ENCODE data around the gene NHSL2.

Gene NHSL2

GRCh38 chrX:72105436-72105835 lies 194.8 kb downstream of the NHSL2 start:
- no peak overlapping the region for H3K9ac ChIP-seq (ENCODE audit: low read length)
- no peak overlapping the region for H3K27ac ChIP-seq (ENCODE audit: low read depth, low read length)
- no peaks in the 10 kb centered on the region for H3K36me3 ChIP-seq (ENCODE audit: insufficient read depth, low read length)
- H3K27me3 ChIP-seq (ENCODE audit: control insufficient read depth in 1 of 2, insufficient read depth in 2 of 2, low read length in 2 of 2) = peaks cover 6 to 23% of the 10 kb centered on the region in 2 donors
- no peaks in the 10 kb centered on the region for H3K4me1 ChIP-seq (ENCODE audit: insufficient read depth, low read length)
- no peak overlapping the region for H3K4me3 ChIP-seq (ENCODE audit: low read depth in 1 of 2, low read length in 2 of 2)
- no peaks in the 10 kb centered on the region for H3K9me3 ChIP-seq (ENCODE audit: low read length)

GRCh38 chrX:72107320-72107719 lies 196.7 kb downstream of the NHSL2 start:
- H3K9ac ChIP-seq (ENCODE audit: low read length) = no peak overlapping the region
- no peak overlapping the region for H3K4me3 ChIP-seq (ENCODE audit: low read depth in 1 of 2, low read length in 2 of 2)
- H3K9me3 ChIP-seq (ENCODE audit: low read length) = no peaks in the 10 kb centered on the region
- H3K36me3 ChIP-seq (ENCODE audit: insufficient read depth, low read length) = no peaks in the 10 kb centered on the region
- peaks cover 6 to 23% of the 10 kb centered on the region in 2 donors for H3K27me3 ChIP-seq (ENCODE audit: control insufficient read depth in 1 of 2, insufficient read depth in 2 of 2, low read length in 2 of 2)
- no peak overlapping the region for H3K27ac ChIP-seq (ENCODE audit: low read depth, low read length)
- no peaks in the 10 kb centered on the region for H3K4me1 ChIP-seq (ENCODE audit: insufficient read depth, low read length)

- peaks cover 6 to 18% of the 10 kb centered on the region in 2 donors for H3K27me3 ChIP-seq (ENCODE audit: control insufficient read depth in 1 of 2, insufficient read depth in 2 of 2, low read length in 2 of 2)
- H3K9ac ChIP-seq (ENCODE audit: low read length) = no peak overlapping the region
- H3K27ac ChIP-seq (ENCODE audit: low read depth, low read length) = no peak overlapping the region
- no peak overlapping the region for H3K4me3 ChIP-seq (ENCODE audit: low read depth in 1 of 2, low read length in 2 of 2)
- H3K4me1 ChIP-seq (ENCODE audit: insufficient read depth, low read length) = no peaks in the 10 kb centered on the region
- no peaks in the 10 kb centered on the region for H3K36me3 ChIP-seq (ENCODE audit: insufficient read depth, low read length)
- H3K9me3 ChIP-seq (ENCODE audit: low read length) = no peaks in the 10 kb centered on the region
These were observed 197.4 kb downstream of the NHSL2 start for GRCh38 chrX:72107841-72108595.

GRCh38 chrX:72108666-72109065 lies 198.0 kb downstream of the NHSL2 start:
- no peak overlapping the region for H3K9ac ChIP-seq (ENCODE audit: low read length)
- H3K4me1 ChIP-seq (ENCODE audit: insufficient read depth, low read length) = peaks cover under 1% of the 10 kb centered on the region
- no peaks in the 10 kb centered on the region for H3K36me3 ChIP-seq (ENCODE audit: insufficient read depth, low read length)
- peaks cover 4 to 20% of the 10 kb centered on the region in 2 donors for H3K27me3 ChIP-seq (ENCODE audit: control insufficient read depth in 1 of 2, insufficient read depth in 2 of 2, low read length in 2 of 2)
- H3K4me3 ChIP-seq (ENCODE audit: low read depth in 1 of 2, low read length in 2 of 2) = no peak overlapping the region
- no peaks in the 10 kb centered on the region for H3K9me3 ChIP-seq (ENCODE audit: low read length)
- no peak overlapping the region for H3K27ac ChIP-seq (ENCODE audit: low read depth, low read length)

GRCh38 chrX:72110051-72110875 lies 199.6 kb downstream of the NHSL2 start:
- no peaks in the 10 kb centered on the region for H3K9me3 ChIP-seq (ENCODE audit: low read length)
- peaks cover 0 to 16% of the 10 kb centered on the region in 2 donors for H3K27me3 ChIP-seq (ENCODE audit: control insufficient read depth in 1 of 2, insufficient read depth in 2 of 2, low read length in 2 of 2)
- no peak overlapping the region for H3K27ac ChIP-seq (ENCODE audit: low read depth, low read length)
- no peak overlapping the region for H3K9ac ChIP-seq (ENCODE audit: low read length)
- H3K36me3 ChIP-seq (ENCODE audit: insufficient read depth, low read length) = no peaks in the 10 kb centered on the region
- H3K4me1 ChIP-seq (ENCODE audit: insufficient read depth, low read length) = peaks cover 7% of the 10 kb centered on the region
- no peak overlapping the region for H3K4me3 ChIP-seq (ENCODE audit: low read depth in 1 of 2, low read length in 2 of 2)

GRCh38 chrX:72110876-72111708 lies 200.4 kb downstream of the NHSL2 start:
- H3K27me3 ChIP-seq (ENCODE audit: control insufficient read depth in 1 of 2, insufficient read depth in 2 of 2, low read length in 2 of 2) = peaks cover 0 to 14% of the 10 kb centered on the region in 2 donors
- H3K9me3 ChIP-seq (ENCODE audit: low read length) = no peaks in the 10 kb centered on the region
- peaks cover 7% of the 10 kb centered on the region for H3K4me1 ChIP-seq (ENCODE audit: insufficient read depth, low read length)
- H3K4me3 ChIP-seq (ENCODE audit: low read depth in 1 of 2, low read length in 2 of 2) = no peak overlapping the region
- H3K9ac ChIP-seq (ENCODE audit: low read length) = no peak overlapping the region
- no peak overlapping the region for H3K27ac ChIP-seq (ENCODE audit: low read depth, low read length)
- no peaks in the 10 kb centered on the region for H3K36me3 ChIP-seq (ENCODE audit: insufficient read depth, low read length)

- Histone ChIP-seq H3K36me3 (ENCODE audit: insufficient read depth, low read length) (no peaks in the 10 kb centered on the region), H3K4me1 (ENCODE audit: insufficient read depth, low read length) (peaks cover 7% of the 10 kb centered on the region), H3K9ac (ENCODE audit: low read length) (no peak overlapping the region), H3K9me3 (ENCODE audit: low read length) (no peaks in the 10 kb centered on the region), H3K4me3 (ENCODE audit: low read depth in 1 of 2, low read length in 2 of 2) (no peak overlapping the region), H3K27ac (ENCODE audit: low read depth, low read length) (no peak overlapping the region), H3K27me3 (ENCODE audit: control insufficient read depth in 1 of 2, insufficient read depth in 2 of 2, low read length in 2 of 2) (peaks cover 0 to 8% of the 10 kb centered on the region in 2 donors)
These were observed 202.8 kb downstream of the NHSL2 start for GRCh38 chrX:72113461-72113860.

- H3K27me3 ChIP-seq (ENCODE audit: control insufficient read depth in 1 of 2, insufficient read depth in 2 of 2, low read length in 2 of 2) = peaks cover 0 to 8% of the 10 kb centered on the region in 2 donors
- H3K4me3 ChIP-seq (ENCODE audit: low read depth in 1 of 2, low read length in 2 of 2) = no peak overlapping the region
- H3K9me3 ChIP-seq (ENCODE audit: low read length) = no peaks in the 10 kb centered on the region
- H3K27ac ChIP-seq (ENCODE audit: low read depth, low read length) = no peak overlapping the region
- H3K4me1 ChIP-seq (ENCODE audit: insufficient read depth, low read length) = peaks cover 7% of the 10 kb centered on the region
- H3K9ac ChIP-seq (ENCODE audit: low read length) = no peak overlapping the region
- H3K36me3 ChIP-seq (ENCODE audit: insufficient read depth, low read length) = no peaks in the 10 kb centered on the region
These were observed 203.7 kb downstream of the NHSL2 start for GRCh38 chrX:72114306-72114705.

- H3K27ac ChIP-seq (ENCODE audit: low read depth, low read length) = no peak overlapping the region
- H3K9me3 ChIP-seq (ENCODE audit: low read length) = no peaks in the 10 kb centered on the region
- no peak overlapping the region for H3K9ac ChIP-seq (ENCODE audit: low read length)
- peaks cover 7% of the 10 kb centered on the region for H3K4me1 ChIP-seq (ENCODE audit: insufficient read depth, low read length)
- peaks cover 0 to 8% of the 10 kb centered on the region in 2 donors for H3K27me3 ChIP-seq (ENCODE audit: control insufficient read depth in 1 of 2, insufficient read depth in 2 of 2, low read length in 2 of 2)
- H3K4me3 ChIP-seq (ENCODE audit: low read depth in 1 of 2, low read length in 2 of 2) = no peak overlapping the region
- no peaks in the 10 kb centered on the region for H3K36me3 ChIP-seq (ENCODE audit: insufficient read depth, low read length)
These were observed 204.2 kb downstream of the NHSL2 start for GRCh38 chrX:72114807-72115206.

- Histone ChIP-seq H3K9me3 (ENCODE audit: low read length) (no peaks in the 10 kb centered on the region), H3K4me1 (ENCODE audit: insufficient read depth, low read length) (peaks cover 8% of the 10 kb centered on the region), H3K36me3 (ENCODE audit: insufficient read depth, low read length) (no peaks in the 10 kb centered on the region), H3K9ac (ENCODE audit: low read length) (no peak overlapping the region), H3K27me3 (ENCODE audit: control insufficient read depth in 1 of 2, insufficient read depth in 2 of 2, low read length in 2 of 2) (peaks cover 0 to 8% of the 10 kb centered on the region in 2 donors), H3K27ac (ENCODE audit: low read depth, low read length) (no peak overlapping the region), H3K4me3 (ENCODE audit: low read depth in 1 of 2, low read length in 2 of 2) (no peak overlapping the region)
These were observed 204.7 kb downstream of the NHSL2 start for GRCh38 chrX:72115380-72115779.

GRCh38 chrX:72117636-72118210 lies 207.1 kb downstream of the NHSL2 start:
- Histone ChIP-seq H3K4me1 (ENCODE audit: insufficient read depth, low read length) (peaks cover 23% of the 10 kb centered on the region), H3K27ac (ENCODE audit: low read depth, low read length) (no peak overlapping the region), H3K9me3 (ENCODE audit: low read length) (no peaks in the 10 kb centered on the region), H3K27me3 (ENCODE audit: control insufficient read depth in 1 of 2, insufficient read depth in 2 of 2, low read length in 2 of 2) (peaks cover 0 to 8% of the 10 kb centered on the region in 2 donors), H3K9ac (ENCODE audit: low read length) (no peak overlapping the region), H3K4me3 (ENCODE audit: low read depth in 1 of 2, low read length in 2 of 2) (no peak overlapping the region), H3K36me3 (ENCODE audit: insufficient read depth, low read length) (no peaks in the 10 kb centered on the region)
